C4-2B (cell line): ENCODE results near the gene CENPX.

Experiments used
- H3K27ac ChIP-seq: fragments of 450-650 bp; 2 replicates; pipeline ENCODE4 v1.5.1; 2017
- CTCF ChIP-seq: fragments of 450-650 bp; conservative IDR thresholded peaks from 2 replicates; pipeline ENCODE4 v1.5.1; 2017; ENCODE audit warnings: mild to moderate bottlenecking
- ZFX ChIP-seq: fragments of 450-650 bp; IDR thresholded peaks from 2 replicates; pipeline ENCODE4 v1.6.1; 2017

CENPX gene

GRCh38 chr17:82010575-82011525 is 11.8 kb downstream of the CENPX start:
- no peak for TF ChIP-seq ZFX
- no peak for TF ChIP-seq CTCF
- no peak overlapping the region for H3K27ac ChIP-seq

GRCh38 chr17:82009413-82009812 is 13.3 kb downstream of the CENPX start:
- H3K27ac ChIP-seq, result no peak overlapping the region
- TF ChIP-seq CTCF, result no peak
- TF ChIP-seq ZFX, result no peak

- no peak overlapping the region for H3K27ac ChIP-seq
- TF ChIP-seq CTCF (no peak), ZFX (no peak)
Measured at GRCh38 chr17:82008941-82009405, 13.7 kb downstream of the CENPX start.

- no peak for TF ChIP-seq ZFX
- no peak for TF ChIP-seq CTCF
Measured at GRCh38 chr17:82008258-82008940, 14.3 kb downstream of the CENPX start.

GRCh38 chr17:82007495-82008257 is 15.0 kb downstream of the CENPX start:
- TF ChIP-seq ZFX, result no peak
- TF ChIP-seq CTCF, result no peak
- no peak overlapping the region for H3K27ac ChIP-seq

More at GRCh38 chr17:82008258-82008940, 14.3 kb downstream of the CENPX start:
- no peak overlapping the region for H3K27ac ChIP-seq

GRCh38 chr17:82007228-82007494 is 15.5 kb downstream of the CENPX start:
- no peak overlapping the region for H3K27ac ChIP-seq

More at GRCh38 chr17:82007228-82007494, 15.5 kb downstream of the CENPX start:
- no peak for TF ChIP-seq CTCF
- no peak for TF ChIP-seq ZFX
